Measurements from ENCODE around the gene HSBP1L1. TPM values are rescaled to one million over a fixed set of nuclear protein-coding genes. Genes with fewer than 3 reads are reported as not detected.

Gene HSBP1L1
- total RNA-seq, 1 experiment from 2014 or later: 41.4 TPM

DNA sequence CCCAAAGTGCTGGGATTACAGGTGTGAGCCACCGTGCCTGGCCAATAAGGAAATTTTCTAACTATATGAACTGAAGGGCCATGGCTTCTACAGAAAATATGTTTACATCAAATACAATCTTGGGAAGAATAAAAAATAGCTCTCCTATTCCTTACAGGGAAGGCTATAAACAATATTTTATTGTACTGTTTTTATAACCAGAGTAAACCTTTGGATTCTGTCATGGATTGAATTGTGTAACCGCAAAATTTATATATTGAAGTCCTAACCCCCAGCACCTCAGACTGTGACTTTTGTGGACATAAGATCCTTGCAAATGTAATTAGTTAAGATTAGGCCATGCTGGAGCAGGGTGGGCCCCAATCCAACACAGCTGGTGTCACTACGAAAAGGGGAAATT is 8.3 kb downstream of the HSBP1L1 start (continued):
- TF ChIP-seq ZNF274 (IDR thresholded peaks at IDR 0.05; ENCODE audit: low read depth, low read length) (no peak), ZFX (IDR thresholded peaks at IDR 0.05) (no peak), RAD21 (IDR thresholded peaks at IDR 0.05; ENCODE audit: low read depth) (no peak), POLR2A (IDR thresholded peaks at IDR 0.05; ENCODE audit: borderline replicate concordance, extremely low read depth, insufficient read depth, insufficient read length) (no peak), CBX3 (IDR thresholded peaks at IDR 0.05; ENCODE audit: low read depth) (no peak)

DNA sequence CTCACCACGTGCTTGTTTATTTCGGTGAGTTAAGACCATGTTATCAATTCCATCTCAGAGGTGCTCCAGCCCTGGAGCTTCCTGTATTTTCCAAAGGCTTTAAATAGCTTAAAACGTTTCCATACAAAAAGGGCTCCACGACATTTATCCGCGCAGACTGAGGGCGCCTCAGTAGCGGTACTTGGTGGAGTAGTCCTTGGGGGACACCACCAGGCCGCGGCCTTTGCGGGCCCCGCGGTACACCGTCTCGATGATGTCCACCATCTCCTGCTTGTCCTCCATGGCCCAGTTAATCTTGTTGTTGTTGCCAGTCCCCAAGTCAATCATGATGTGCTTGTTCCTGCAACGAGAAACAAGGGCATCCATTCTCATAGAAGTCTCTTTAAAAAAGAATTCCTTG is 9.1 kb downstream of the HSBP1L1 start:
- ChIA-PET POLR2A (no interaction called here), CTCF (no interaction called here), RAD21 (ENCODE audit: low non-redundant PET in 1 of 2, low total read pairs in 2 of 2, uncharacterized antibody in 2 of 2, unreplicated experiment in 2 of 2) (no interaction called here)
- Histone ChIP-seq H3K36me3 (ENCODE audit: control insufficient read depth in 1 of 2, insufficient read depth in 2 of 2, low read length in 2 of 2) (peaks cover 36 to 41% of the 10 kb centered on the region in 2 experiments), H3K79me2 (ENCODE audit: insufficient read depth, low read length) (peaks cover 94% of the 10 kb centered on the region), H3K9me2 (ENCODE audit: insufficient read depth) (no peaks in the 10 kb centered on the region), H3K4me3 (replicated peaks in 1 of 2; ENCODE audit: low read depth in 1 of 2, low read length in 2 of 2) (no peak overlapping the region), H2AFZ (ENCODE audit: low read depth, low read length, poor library complexity, severe bottlenecking) (no peak overlapping the region), H3K27me3 (ENCODE audit: insufficient read depth, low read length) (no peaks in the 10 kb centered on the region), H3K9ac (ENCODE audit: low read length) (no peak overlapping the region), H3K4me1 (ENCODE audit: control insufficient read depth in 1 of 2, insufficient read depth in 2 of 2, low read length in 2 of 2) (peaks cover 3 to 10% of the 10 kb centered on the region in 2 experiments), H4K20me1 (ENCODE audit: insufficient read depth) (peaks cover 49% of the 10 kb centered on the region; the same call in 1 of the 2 replicates), H3K9me3 (ENCODE audit: control insufficient read depth in 1 of 2, insufficient read depth in 1 of 2, low read depth in 1 of 2, low read length in 2 of 2) (no peaks in the 10 kb centered on the region), H3K4me2 (ENCODE audit: low read length) (no peak overlapping the region), H3K27ac (ENCODE audit: low read depth, low read length) (no peak overlapping the region)
- intact Hi-C loops (cut with micrococcal nuclease): no loop called here
- ATAC-seq (no peak), DNase-seq (ENCODE audit: low read depth, low spot score) (no peak)
- TF ChIP-seq ELF1 (IDR thresholded peaks at IDR 0.05; ENCODE audit: borderline replicate concordance, low read depth) (no peak), SIN3A (IDR thresholded peaks at IDR 0.05; ENCODE audit: low read depth) (no peak), RAD21 (IDR thresholded peaks at IDR 0.05; ENCODE audit: low read depth) (no peak), CBX3 (IDR thresholded peaks at IDR 0.05; ENCODE audit: low read depth) (no peak), YY1 (IDR thresholded peaks at IDR 0.05; ENCODE audit: extremely low read depth, insufficient replicate concordance, low read depth, low read length) (no peak), SP1 (IDR thresholded peaks at IDR 0.05; ENCODE audit: low read depth) (no peak), EGR1 (IDR thresholded peaks at IDR 0.05; ENCODE audit: low read depth) (no peak)
- TF ChIP-seq, protein P1, sequence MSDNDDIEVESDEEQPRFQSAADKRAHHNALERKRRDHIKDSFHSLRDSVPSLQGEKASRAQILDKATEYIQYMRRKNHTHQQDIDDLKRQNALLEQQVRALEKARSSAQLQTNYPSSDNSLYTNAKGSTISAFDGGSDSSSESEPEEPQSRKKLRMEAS (IDR thresholded peaks at IDR 0.05): no peak
- no TSS peak for BruUV-seq (replicated peaks)
